Measurements from ENCODE around the gene OR6J1. TPM values are rescaled to one million over a fixed set of nuclear protein-coding genes. Genes with fewer than 3 reads are reported as not detected.
"Not testable (repeated sequence)": the region's sequence is repeated elsewhere in the genome, so short reads cannot be mapped to it uniquely, and the experiment has no call there.

Gene OR6J1
- total and polyA plus RNA-seq, 9 of the 15 experiments (the other 6 are each of a cell fraction or from before 2014, with no cell fraction given), result not detected

DNA sequence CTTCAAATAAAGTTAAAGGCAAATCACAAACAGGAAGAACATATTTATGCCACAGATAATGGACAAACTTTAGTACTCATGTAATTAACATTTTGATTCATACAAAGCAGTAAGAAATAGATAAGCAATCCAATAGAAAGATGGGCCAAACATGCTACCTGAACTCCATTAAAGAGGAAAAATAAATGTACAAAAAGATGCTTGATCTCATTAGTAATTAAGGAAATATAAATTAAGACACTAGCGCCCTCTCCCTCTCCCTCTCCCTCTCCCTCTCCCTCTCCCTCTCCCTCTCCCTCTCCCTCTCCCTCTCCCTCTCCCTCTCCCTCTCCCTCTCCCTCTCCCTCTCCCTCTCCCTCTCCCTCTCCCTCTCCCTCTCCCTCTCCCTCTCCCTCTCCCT is 8.2 kb downstream of the OR6J1 start:
- H3K4me2 ChIP-seq (ENCODE audit: insufficient read depth, low read length); H3K9me1 ChIP-seq (ENCODE audit: control insufficient read depth, insufficient read depth, low read length); POLR2A ChIA-PET; H2AFZ ChIP-seq (ENCODE audit: low read depth, low read length); intact Hi-C loops (cut with micrococcal nuclease); H3K36me3 ChIP-seq (ENCODE audit: control insufficient read depth, insufficient read depth, low read length); H3K9ac ChIP-seq (ENCODE audit: insufficient read depth in 1 of 2, low read depth in 2 of 2, low read length in 2 of 2); ATAC-seq; in situ Hi-C loops (cut with MboI); BruUV-seq (replicated peaks); H3K4me3 ChIP-seq; H3K27ac ChIP-seq (ENCODE audit: extremely low read depth, low read depth, low read length); FAIRE-seq; H3K9me3 ChIP-seq (replicated peaks; ENCODE audit: control insufficient read depth, insufficient read depth, low read depth, low read length); H3K4me1 ChIP-seq (replicated peaks in 1 of 2; ENCODE audit: control insufficient read depth in 2 of 2, insufficient read depth in 2 of 2, low read length in 2 of 2); DNase-seq (ENCODE audit: extremely low read depth in 1 of 4, low spot score in 3 of 4); CTCF ChIA-PET (ENCODE audit: low intra/inter-chr PET ratio); H3K79me2 ChIP-seq (ENCODE audit: control insufficient read depth, insufficient read depth, low read length); H3K27me3 ChIP-seq (ENCODE audit: control insufficient read depth in 2 of 2, insufficient read depth in 2 of 2, low read length in 2 of 2); H4K20me1 ChIP-seq (replicated peaks; ENCODE audit: control insufficient read depth, insufficient read depth, low read length): not testable (repeated sequence)
- WGBS (ENCODE audit: insufficient coverage, low coverage, missing lambda C conversion rate), result no CpG with 5 or more reads among the region's 1 CpG
- TF ChIP-seq PCBP2 (IDR thresholded peaks at IDR 0.05; ENCODE audit: low read depth, low read length, poor library complexity, severe bottlenecking), result peak; percentile 33
- peak; percentile 59 for TF ChIP-seq PCBP1 (IDR thresholded peaks at IDR 0.05; ENCODE audit: low read depth, low read length, poor library complexity, severe bottlenecking)

DNA sequence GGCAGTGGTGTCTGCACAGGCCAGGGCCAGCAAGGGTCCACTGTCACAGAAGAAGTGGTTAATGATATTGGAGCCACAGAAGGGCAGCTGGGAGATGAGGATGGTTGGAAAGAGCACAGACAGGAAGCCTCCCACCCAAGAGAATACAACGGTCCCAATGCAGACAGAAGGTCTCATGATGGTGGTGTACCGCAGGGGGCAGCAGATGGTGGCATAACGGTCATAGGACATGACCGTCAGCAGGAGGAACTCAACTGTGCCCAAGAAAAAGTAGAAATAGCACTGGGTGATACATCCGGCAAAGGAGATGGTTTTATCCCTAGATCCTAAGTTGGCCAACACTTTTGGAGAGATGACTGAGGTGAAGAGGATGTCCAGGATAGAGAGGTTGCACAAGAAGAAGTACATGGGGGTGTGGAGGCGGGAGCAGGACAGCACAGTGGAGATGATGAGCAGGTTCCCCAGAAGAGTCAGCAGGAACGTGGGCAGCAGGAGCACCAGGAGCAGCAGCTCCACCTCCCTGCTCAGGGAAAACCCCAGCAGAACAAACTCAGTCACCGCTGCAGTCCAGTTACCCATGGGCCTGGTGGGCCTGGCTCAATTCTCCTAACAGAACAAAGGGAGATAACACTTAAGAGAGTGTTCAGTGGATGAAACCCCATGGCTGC is 9.8 kb downstream of the OR6J1 start:
- no TSS peak for BruUV-seq (replicated peaks)
- Histone ChIP-seq H3K4me2 (ENCODE audit: insufficient read depth, low read length) (no peak overlapping the region), H3K9ac (ENCODE audit: insufficient read depth in 1 of 2, low read depth in 2 of 2, low read length in 2 of 2) (no peak overlapping the region), H3K36me3 (ENCODE audit: control insufficient read depth, insufficient read depth, low read length) (no peaks in the 10 kb centered on the region), H3K4me3 (no peak overlapping the region), H3K27ac (ENCODE audit: extremely low read depth, low read depth, low read length) (no peak overlapping the region), H4K20me1 (replicated peaks; ENCODE audit: control insufficient read depth, insufficient read depth, low read length) (no peaks in the 10 kb centered on the region), H3K79me2 (ENCODE audit: control insufficient read depth, insufficient read depth, low read length) (no peaks in the 10 kb centered on the region), H3K4me1 (replicated peaks in 1 of 2; ENCODE audit: control insufficient read depth in 2 of 2, insufficient read depth in 2 of 2, low read length in 2 of 2) (no peaks in the 10 kb centered on the region; a peak in 1 of 5 replicates), H2AFZ (ENCODE audit: low read depth, low read length) (no peak overlapping the region), H3K27me3 (ENCODE audit: control insufficient read depth in 2 of 2, insufficient read depth in 2 of 2, low read length in 2 of 2) (no peaks in the 10 kb centered on the region), H3K9me1 (ENCODE audit: control insufficient read depth, insufficient read depth, low read length) (no peaks in the 10 kb centered on the region), H3K9me3 (replicated peaks; ENCODE audit: control insufficient read depth, insufficient read depth, low read depth, low read length) (no peaks in the 10 kb centered on the region)
- ChIA-PET CTCF (ENCODE audit: low intra/inter-chr PET ratio) (no interaction called here), POLR2A (interaction anchor here (0.7 kb wide), 1 partner anchor 20 kb away, joined by 6 read pairs; no protein-coding TSS in a partner anchor)
- DNase-seq (ENCODE audit: extremely low read depth in 1 of 4, low spot score in 3 of 4), result no peak
- WGBS (ENCODE audit: insufficient coverage, low coverage, missing lambda C conversion rate), result 37% methylated on average over 7 of the region's 8 CpGs
- intact Hi-C loops (cut with micrococcal nuclease) (no loop called here), in situ Hi-C loops (cut with MboI) (no loop called here)
- ATAC-seq, result no peak
- no peak for TF ChIP-seq ZNF586 (CRISPR knock-in tag; conservative IDR thresholded peaks at IDR 0.05)
- no peak for TF ChIP-seq NCOA6 (IDR thresholded peaks at IDR 0.05)
- no peak for TF ChIP-seq ZNF79 (CRISPR knock-in tag; IDR thresholded peaks at IDR 0.05; ENCODE audit: low read depth)
- TF ChIP-seq, protein P1, sequence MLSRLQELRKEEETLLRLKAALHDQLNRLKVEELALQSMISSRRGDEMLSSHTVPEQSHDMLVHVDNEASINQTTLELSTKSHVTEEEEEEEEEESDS (CRISPR knock-in tag; IDR thresholded peaks at IDR 0.05), result no peak
- TF ChIP-seq ZNF695 (CRISPR knock-in tag; IDR thresholded peaks at IDR 0.05), result no peak
- TF ChIP-seq PRPF4 (IDR thresholded peaks at IDR 0.05; ENCODE audit: insufficient read depth, low read depth, low read length, poor library complexity, severe bottlenecking), result no peak
- TF ChIP-seq, protein P2, sequence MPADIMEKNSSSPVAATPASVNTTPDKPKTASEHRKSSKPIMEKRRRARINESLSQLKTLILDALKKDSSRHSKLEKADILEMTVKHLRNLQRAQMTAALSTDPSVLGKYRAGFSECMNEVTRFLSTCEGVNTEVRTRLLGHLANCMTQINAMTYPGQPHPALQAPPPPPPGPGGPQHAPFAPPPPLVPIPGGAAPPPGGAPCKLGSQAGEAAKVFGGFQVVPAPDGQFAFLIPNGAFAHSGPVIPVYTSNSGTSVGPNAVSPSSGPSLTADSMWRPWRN (IDR thresholded peaks at IDR 0.05; ENCODE audit: low read depth), result no peak
- no peak for TF ChIP-seq KDM2B (CRISPR knock-in tag; IDR thresholded peaks at IDR 0.05)
- FAIRE-seq, result no peak
